Body of pancreas (tissue), 4 donors: ENCODE measurements around the gene GTF3C5. TPM values are rescaled to one million over a fixed set of nuclear protein-coding genes. Genes with fewer than 3 reads are reported as not detected.

ENCODE experiments used
- ATAC-seq: fragments of 150-250 bp; one replicate; pipeline ENCODE4 v1.9.1; 2016
- DNase-seq, 4 donors: peaks; one replicate each; pipeline ENCODE4 v3.0.0-alpha.2; 2019
- H3K27ac ChIP-seq, 4 donors: fragments of 200-600 bp; sonication (generic); 1 replicate in 3 of 4; 2 replicates in 1 of 4; pipeline versions ENCODE4 v1.5.1 to v1.6.1; 2016 to 2019; ENCODE audit warnings: mild to moderate bottlenecking in 1 of 4, mixed read lengths in 1 of 4, moderate library complexity in 1 of 4
- H3K27me3 ChIP-seq, 2 donors: fragments of 200-600 bp; sonication (generic); one replicate each; pipeline ENCODE4 v1.6.0; 2016; ENCODE audit warnings: mild to moderate bottlenecking in 1 of 2
- H3K36me3 ChIP-seq, 2 donors: fragments of 200-600 bp; sonication (generic); replicated peaks in 1 of 2; 2 replicates each; pipeline ENCODE4 v1.5.1; 2016; ENCODE audit warnings: low read depth in 2 of 2; ENCODE audit not compliant: insufficient read depth in 1 of 2
- H3K4me1 ChIP-seq: fragments of 200-600 bp; sonication (generic); one replicate; pipeline ENCODE4 v1.6.0; 2016
- H3K4me3 ChIP-seq, 2 donors: fragments of 200-600 bp; sonication (generic); 1 replicate in 1 of 2; 2 replicates in 1 of 2; pipeline ENCODE4 v1.5.1; 2016 to 2019
- H3K9me3 ChIP-seq, 3 donors: fragments of 200-600 bp; sonication (generic); 1 replicate in 2 of 3; 2 replicates in 1 of 3; pipeline ENCODE4 v1.5.1; 2016
- CTCF ChIP-seq, 7 experiments: fragments of 450-650 bp in 4 of 7; fragments of 200-600 bp in 3 of 7; sonication (generic) in 3 of 7; IDR thresholded peaks; one replicate each; pipeline ENCODE4 v1.5.1; 2016 to 2019; ENCODE audit warnings: antibody characterized with exemption in 7 of 7
- POLR2A ChIP-seq, 3 donors: fragments of 450-650 bp; IDR thresholded peaks; one replicate each; pipeline ENCODE4 v1.6.1; 2016; ENCODE audit warnings: antibody characterized with exemption in 3 of 3, mild to moderate bottlenecking in 2 of 3
- WGBS, 2 donors: methylation state at CpG; one replicate each; pipeline ENCODE4 v1.1.5; 2017; 5-methylcytosine and 5-hydroxymethylcytosine counted together
- intact Hi-C: fragments of 100-400 bp; cut with DNase I; formaldehyde crosslinking; loops from one replicate; pipeline ENCODE4 v1.15.1; 2023
- total RNA-seq, 2 donors: library from RNA; depleted of rRNA; stranded (reverse); fragments of >200 nt; gene quantifications; one replicate each; pipeline ENCODE4 v1.1.0, GENCODE V29; 2016

The GTF3C5 gene
- total RNA-seq, 2 donors from 2014 or later = 43.1 to 57.7 TPM

DNA sequence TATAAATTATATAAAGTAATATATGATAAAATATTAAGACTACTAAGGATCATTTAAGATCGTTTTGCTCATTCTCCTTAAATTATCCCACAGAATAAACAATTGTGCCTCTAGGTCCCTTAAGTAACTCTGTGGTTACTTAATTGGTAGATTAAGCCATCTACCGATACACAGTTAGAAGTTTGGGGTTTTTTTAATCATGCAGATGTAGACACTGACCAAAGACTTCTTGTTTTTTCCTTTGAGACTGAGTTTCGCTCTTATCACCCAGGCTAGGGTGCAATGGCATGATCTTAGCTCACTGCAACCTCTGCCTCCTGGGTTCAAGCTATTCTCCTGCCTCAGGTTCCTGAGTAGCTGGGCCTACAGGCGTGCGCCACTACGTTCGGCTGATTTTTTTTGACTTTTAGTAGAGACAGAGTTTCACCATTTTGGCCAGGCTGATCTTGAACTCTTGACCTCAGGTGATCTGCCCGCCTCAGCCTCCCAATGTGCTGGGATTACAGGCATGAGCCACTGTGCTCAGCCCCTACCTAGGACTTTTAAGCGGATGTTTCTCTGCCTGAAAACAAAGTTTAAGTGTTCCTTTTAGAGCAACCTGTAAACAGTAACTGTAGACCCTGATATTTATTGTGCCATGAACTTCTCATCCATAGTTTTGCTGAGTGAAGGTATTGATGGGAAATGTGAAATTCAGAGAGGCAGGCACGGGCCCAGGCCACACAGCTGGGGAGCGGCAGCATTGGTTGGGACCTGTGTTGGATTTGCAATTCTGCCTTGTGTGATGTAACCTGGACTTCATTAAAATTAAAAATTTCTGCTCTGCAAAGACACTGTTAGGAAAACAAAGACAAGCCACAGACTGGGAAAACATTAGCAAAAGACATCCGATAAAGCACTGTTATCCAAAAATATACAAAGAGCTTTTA is 42.6 kb downstream of the GTF3C5 start:
- H3K4me3 ChIP-seq = no peak overlapping the region
- DNase-seq = peak in 3 of 4 donors; percentile 53 to 60 (median 57)
- peak; percentile 20 for ATAC-seq
- intact Hi-C loops = no loop called here
- peak overlapping the region in 3 of 4 donors; percentile 13 to 62 (median 54) for H3K27ac ChIP-seq
- no peaks in the 10 kb centered on the region for H3K27me3 ChIP-seq
- WGBS, 2 donors = 36 to 40% methylated on average over 12 of the region's 12 CpGs
- no peak for TF ChIP-seq CTCF (IDR thresholded peaks at IDR 0.05)
- TF ChIP-seq POLR2A (IDR thresholded peaks at IDR 0.05) = peak in 2 of 3 donors; percentile 52 to 68
- H3K4me1 ChIP-seq = peaks cover 13% of the 10 kb centered on the region
- H3K9me3 ChIP-seq = no peaks in the 10 kb centered on the region
- H3K36me3 ChIP-seq = no peaks in the 10 kb centered on the region

- TF ChIP-seq CTCF (IDR thresholded peaks at IDR 0.05) (no peak), POLR2A (IDR thresholded peaks at IDR 0.05) (peak in 2 of 3 donors; percentile 57 to 68)
- H3K4me3 ChIP-seq = no peak overlapping the region
- 29 to 35% methylated on average over 8 of the region's 8 CpGs for WGBS, 2 donors
- peak; percentile 13 for ATAC-seq
- H3K27me3 ChIP-seq = no peaks in the 10 kb centered on the region
- no peaks in the 10 kb centered on the region for H3K36me3 ChIP-seq
- peak in 3 of 4 donors; percentile 34 to 63 (median 51) for DNase-seq
- H3K9me3 ChIP-seq = no peaks in the 10 kb centered on the region
- peaks cover 13% of the 10 kb centered on the region for H3K4me1 ChIP-seq
- H3K27ac ChIP-seq = peak overlapping the region in 2 of 4 donors; percentile 54 to 62
- intact Hi-C loops = no loop called here
Measured at GRCh38 chr9:133074111-133074651, 43.4 kb downstream of the GTF3C5 start.

DNA sequence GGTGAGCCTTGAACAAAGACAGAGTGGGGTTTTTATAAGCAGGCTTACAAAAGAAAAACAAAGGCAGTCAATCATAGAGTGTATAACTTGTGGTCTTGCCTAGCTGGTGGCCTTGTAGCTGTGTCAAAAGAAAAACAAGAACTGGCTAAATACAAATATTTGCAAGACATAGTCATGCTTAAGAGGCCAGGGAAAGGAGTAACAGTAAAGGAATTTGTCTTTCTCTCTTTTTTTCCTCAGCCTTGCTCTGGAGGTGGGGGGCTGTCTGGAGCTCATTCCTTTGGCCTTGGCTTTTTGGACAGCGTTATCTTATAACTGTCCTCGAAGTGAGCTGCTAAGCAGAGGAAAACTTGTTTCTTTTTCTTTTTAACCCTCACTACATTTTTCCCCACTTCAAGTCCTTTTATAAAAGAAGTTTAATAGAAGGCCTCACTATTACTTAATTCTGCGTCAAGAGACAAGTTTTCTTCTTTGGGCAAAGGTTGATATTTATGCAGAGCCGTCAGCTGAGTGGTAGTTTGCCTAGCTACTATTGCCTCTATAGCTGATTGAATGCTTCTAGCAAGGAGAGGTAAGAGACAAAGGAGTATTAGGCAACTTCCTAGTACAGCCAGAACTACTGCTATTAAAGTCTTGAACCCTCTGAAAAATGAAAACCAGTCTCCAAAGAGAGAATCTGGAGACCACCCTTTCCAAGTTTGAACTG is 45.3 kb downstream of the GTF3C5 start:
- Histone ChIP-seq H3K27ac (peak overlapping the region in 2 of 4 donors; percentile 51 to 62), H3K9me3 (no peaks in the 10 kb centered on the region), H3K36me3 (no peaks in the 10 kb centered on the region), H3K27me3 (no peaks in the 10 kb centered on the region), H3K4me3 (no peak overlapping the region), H3K4me1 (peaks cover 18% of the 10 kb centered on the region)
- no peak for TF ChIP-seq POLR2A (IDR thresholded peaks at IDR 0.05)
- no peak for TF ChIP-seq CTCF (IDR thresholded peaks at IDR 0.05)
- DNase-seq (no peak), ATAC-seq (no peak)
- 41 to 49% methylated on average over 4 of the region's 4 CpGs for WGBS, 2 donors
- intact Hi-C loops = no loop called here

DNA sequence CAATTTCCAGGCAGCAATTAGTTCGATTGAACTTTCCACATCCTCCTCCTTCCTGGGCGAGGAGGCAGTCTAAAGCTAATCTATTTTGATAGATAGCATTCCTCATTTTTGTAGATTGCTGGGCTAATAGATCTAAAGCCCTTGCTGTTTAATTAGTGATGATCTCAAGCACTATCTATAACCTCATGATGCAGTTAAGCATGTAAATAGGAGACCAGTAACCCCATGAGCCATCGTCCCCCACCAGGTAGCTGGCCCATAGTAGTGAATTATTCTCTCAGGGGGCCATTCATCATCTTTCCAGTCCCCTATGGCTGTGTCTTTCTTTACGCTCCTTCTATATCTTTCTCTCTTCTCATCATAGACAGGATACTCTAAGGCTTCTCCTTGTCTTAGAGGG is 45.9 kb downstream of the GTF3C5 start:
- H3K36me3 ChIP-seq = no peaks in the 10 kb centered on the region
- intact Hi-C loops = no loop called here
- H3K27ac ChIP-seq = peak overlapping the region in 1 of 4 donors; percentile 62
- 80 to 88% methylated on average over 4 of the region's 4 CpGs for WGBS, 2 donors
- H3K9me3 ChIP-seq = no peaks in the 10 kb centered on the region
- H3K4me3 ChIP-seq = no peak overlapping the region
- no peak for ATAC-seq
- H3K27me3 ChIP-seq = no peaks in the 10 kb centered on the region
- no peak for TF ChIP-seq CTCF (IDR thresholded peaks at IDR 0.05)
- no peak for TF ChIP-seq POLR2A (IDR thresholded peaks at IDR 0.05)
- DNase-seq = no peak
- peaks cover 19% of the 10 kb centered on the region for H3K4me1 ChIP-seq
